AG10803 (cell line): Measurements from ENCODE around the gene GPS2.

Source experiments
- DNase-seq: peaks from one replicate; pipeline ENCODE4 v3.0.0; 2010; ENCODE audit warnings: low read depth
- H3K4me3 ChIP-seq: 2 replicates; pipeline ENCODE4 v1.5.1; 2011; ENCODE audit warnings: mild to moderate bottlenecking, low read length, control low read depth
- TF ChIP-seq, protein P1 (sequence below): conservative IDR thresholded peaks from 2 replicates; pipeline ENCODE4 v1.5.1; 2011; ENCODE audit warnings: mild to moderate bottlenecking, low read length, control low read depth, inconsistent platforms

Gene GPS2

DNA sequence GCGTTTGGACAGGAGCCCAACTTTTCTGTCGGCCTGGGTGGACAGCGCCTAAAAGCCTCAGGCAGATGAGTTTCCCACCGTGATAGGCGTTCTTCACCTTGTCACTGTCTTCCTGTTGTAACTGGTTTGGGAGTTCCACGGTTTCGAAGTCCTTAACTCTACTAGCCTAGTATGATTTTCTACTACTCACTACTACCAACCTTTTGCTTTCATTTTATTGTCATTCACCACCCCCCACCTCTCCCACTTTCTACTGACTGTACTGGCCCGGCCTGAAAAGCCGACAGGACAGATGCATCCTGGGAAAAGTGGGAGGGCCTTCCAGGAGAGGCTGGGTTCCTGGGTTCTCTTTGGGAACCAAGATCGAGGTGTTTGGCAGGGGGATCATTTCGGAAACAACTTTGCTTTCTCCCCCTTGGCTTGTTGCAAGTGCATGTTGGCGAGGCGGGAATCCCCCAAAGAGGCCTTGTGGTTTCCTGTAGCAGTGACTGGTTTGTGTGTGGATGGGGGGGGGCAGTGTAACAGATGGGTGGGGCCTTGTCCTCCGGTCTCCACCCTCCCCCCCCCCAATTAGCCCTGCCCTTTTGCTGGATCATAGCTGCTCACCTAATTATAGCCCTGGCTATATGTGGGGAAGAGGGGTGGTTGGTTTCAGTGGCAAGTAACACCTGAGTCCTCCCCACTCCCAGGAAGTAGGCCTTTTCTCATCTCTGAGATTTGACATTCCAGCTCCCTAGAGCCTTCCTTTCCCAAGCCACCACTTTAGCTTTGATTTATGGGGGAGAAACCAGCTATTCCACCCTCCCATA is 6.3 kb downstream of the GPS2 start:
- peak; percentile 77 for DNase-seq
- TF ChIP-seq, protein P1, sequence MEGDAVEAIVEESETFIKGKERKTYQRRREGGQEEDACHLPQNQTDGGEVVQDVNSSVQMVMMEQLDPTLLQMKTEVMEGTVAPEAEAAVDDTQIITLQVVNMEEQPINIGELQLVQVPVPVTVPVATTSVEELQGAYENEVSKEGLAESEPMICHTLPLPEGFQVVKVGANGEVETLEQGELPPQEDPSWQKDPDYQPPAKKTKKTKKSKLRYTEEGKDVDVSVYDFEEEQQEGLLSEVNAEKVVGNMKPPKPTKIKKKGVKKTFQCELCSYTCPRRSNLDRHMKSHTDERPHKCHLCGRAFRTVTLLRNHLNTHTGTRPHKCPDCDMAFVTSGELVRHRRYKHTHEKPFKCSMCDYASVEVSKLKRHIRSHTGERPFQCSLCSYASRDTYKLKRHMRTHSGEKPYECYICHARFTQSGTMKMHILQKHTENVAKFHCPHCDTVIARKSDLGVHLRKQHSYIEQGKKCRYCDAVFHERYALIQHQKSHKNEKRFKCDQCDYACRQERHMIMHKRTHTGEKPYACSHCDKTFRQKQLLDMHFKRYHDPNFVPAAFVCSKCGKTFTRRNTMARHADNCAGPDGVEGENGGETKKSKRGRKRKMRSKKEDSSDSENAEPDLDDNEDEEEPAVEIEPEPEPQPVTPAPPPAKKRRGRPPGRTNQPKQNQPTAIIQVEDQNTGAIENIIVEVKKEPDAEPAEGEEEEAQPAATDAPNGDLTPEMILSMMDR, result no peak
- peak overlapping the region; percentile 93 for H3K4me3 ChIP-seq

DNA sequence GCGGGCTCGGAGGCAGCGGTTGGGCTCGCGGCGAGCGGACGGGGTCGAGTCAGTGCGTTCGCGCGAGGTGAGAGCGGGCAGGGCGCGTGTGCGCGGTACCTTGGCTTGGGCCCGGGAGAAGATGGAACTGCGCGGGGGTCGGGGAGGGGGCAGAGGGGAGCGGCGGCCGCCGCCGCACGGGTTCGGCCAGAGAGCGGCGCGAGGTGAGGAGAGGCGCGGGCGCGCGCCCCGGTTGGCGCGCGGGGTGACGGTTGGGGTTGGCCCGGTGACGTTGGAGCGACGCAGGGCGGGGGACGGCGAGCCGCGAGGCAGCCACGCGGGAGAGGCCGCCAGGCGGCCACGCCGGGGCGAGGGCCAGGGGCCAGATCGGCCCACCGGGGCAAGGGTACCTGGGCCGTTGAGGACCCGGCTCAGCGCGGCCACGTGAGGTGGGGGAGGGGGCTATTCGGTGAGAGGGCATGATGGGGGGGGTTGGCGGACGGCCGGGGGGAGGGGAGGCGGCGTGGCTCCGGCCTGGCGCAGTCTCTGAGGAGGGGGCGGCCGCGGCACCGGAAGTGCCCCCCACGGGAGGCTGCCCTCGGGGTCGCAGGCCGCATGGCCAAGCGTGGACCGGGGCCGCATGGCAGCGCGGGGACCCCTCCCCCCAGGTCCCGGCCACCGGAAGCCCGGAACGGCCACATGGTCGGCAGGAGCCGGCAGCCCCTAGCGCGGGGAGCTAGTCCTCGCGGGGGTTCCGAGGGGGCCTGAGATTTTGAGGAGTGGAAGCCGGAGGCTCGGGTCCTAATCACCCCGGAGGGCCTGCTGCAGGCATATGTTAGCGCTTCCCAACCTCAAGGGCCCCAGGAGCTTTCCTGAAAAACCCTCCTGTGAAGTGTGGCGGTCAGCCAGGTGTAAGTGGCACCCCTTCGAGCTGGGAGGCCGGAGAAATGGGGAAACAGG is 7.2 kb downstream of the GPS2 start:
- TF ChIP-seq, protein P1, result no peak
- peak; percentile 39 for DNase-seq
- peak overlapping the region; percentile 93 for H3K4me3 ChIP-seq

DNA sequence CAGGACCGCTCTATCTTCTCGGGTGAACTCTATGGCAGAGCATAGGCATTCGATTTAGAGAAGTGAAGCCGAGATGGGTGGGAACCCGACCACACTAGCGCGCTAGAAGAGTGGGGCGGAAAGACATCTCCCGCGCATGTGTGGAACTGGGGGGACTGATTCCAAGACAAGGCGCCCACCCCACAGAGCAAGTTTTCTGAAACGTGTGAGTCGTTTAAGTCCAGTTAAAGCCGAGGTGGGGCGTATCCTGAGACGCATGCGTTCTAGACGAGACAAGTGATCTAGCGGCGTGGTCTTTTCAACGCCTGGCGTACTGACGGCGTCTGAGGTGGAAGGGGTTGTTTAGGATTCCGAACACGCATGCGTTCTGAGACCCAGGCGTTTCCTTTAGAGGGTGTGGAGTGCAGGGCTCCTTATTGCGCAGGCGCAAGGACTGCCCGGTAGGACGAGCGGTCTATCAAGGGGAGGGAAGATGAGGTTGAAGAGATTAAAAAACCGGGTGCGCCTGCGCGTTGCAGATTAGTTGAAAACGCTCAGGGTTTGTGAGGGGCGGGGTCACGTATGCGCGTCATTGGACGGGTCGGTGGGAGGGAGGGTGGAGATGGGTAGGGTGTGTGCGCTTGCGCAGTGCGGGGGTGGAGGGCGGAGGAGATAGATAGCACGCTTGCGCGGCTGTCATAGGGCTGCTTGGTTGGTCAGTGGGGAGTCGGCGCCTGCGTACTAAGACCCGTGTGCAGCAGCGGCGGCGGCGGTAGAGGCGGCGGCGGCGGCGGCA is 8.1 kb downstream of the GPS2 start, which contains the start of gene EIF5A:
Gene EIF5A, plus strand, starts transcription at position 718 of the 775 bp plus-strand sequence. CDS start 2,008 bp downstream, outside the sequence.
- H3K4me3 ChIP-seq, result peak within 1 kb of the TSS; percentile 93
- TF ChIP-seq, protein P1, result no peak
- DNase-seq, result peak; percentile 100

DNA sequence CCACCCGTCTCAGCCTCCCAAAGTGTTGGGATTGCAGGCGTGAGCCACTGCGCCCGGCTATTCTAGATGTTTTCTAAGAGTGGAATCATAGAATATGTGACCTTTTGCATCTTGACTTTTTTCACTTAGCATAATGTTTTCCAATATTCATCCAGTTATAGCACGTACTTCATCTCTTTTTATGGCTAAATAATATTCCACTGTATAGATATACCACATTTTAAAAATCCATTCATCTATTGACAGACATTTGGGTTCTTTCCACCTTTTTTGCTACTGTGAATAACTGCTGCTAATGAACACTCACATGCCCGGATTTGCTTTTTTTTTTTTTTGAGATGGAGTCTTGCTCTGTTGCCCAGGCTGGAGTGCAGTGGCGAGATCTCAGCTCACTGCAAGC is 11.0 kb downstream of the GPS2 start:
- no peak overlapping the region for H3K4me3 ChIP-seq
- TF ChIP-seq, protein P1, result no peak
- no peak for DNase-seq

DNA sequence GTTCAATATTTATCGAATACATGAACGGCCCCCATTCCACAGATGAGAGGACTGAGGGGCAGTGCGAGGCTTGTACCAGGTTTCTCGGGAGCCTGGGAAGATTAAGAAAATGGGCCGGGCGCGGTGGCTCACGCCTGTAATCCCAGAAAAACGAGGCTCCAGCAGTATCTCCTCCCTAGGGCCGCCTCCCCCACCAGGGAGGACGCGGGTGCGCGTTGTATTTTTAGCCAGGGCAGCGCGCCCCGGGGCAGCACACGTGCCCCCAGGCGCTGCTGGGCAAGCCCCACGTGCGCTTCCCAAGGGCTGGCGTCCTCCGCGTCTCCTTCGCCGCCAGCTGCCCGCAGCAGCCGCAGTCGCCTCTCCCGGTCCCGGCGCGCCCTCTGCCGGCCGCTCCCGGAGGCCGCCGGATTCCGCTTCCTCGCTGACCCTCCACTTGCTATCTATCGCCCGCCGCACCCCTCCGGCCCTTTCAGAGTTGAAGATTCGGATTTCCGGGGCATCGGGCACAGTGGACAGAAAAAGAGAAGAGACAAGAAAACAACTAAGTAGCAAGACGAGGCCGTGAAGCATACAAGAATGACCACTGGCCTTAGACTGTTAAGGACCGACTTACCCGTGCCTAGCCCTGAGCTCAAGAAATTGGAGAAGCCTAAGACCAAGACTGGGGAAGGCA is 18.8 kb downstream of the GPS2 start:
- TF ChIP-seq, protein P1, result peak; percentile 56
- H3K4me3 ChIP-seq, result no peak overlapping the region
- peak; percentile 79 for DNase-seq
